WTC11 (cell line): ENCODE data around the gene STRIP1. TPM values are rescaled to one million over a fixed set of nuclear protein-coding genes. Genes with fewer than 3 reads are reported as not detected.

Source experiments
- ATAC-seq: fragments of 200-7000 bp; cut with Tn5 transposase; 2 replicates; pipeline ENCODE4 v1.10.0; 2021; ENCODE audit warnings: mild to moderate bottlenecking, moderate library complexity
- CTCF ChIA-PET: fragments of 300-600 bp; sonication (Branson Sonifier 250); formaldehyde crosslinking; loops from one replicate; lab custom pipeline; 2021; ENCODE audit warnings: antibody characterized with exemption; lab: Charles Lee
- POLR2A ChIA-PET: fragments of 350-600 bp; sonication (Branson Sonifier 250); formaldehyde crosslinking; loops from one replicate; lab custom pipeline; 2021; ENCODE audit warnings: antibody characterized with exemption; lab: Charles Lee
- DNase-seq: peaks from one replicate; pipeline ENCODE4 v3.0.0; 2021; ENCODE audit warnings: low spot score
- H3K27ac Mint-ChIP-seq: 2 replicates; pipeline ENCODE4 v1.8.0; 2021; ENCODE audit warnings: mixed read lengths
- H3K27me3 Mint-ChIP-seq: 2 replicates; pipeline ENCODE4 v1.8.0; 2021; ENCODE audit warnings: low read depth, mild to moderate bottlenecking, moderate library complexity, mixed read lengths
- H3K36me3 Mint-ChIP-seq: 2 replicates; pipeline ENCODE4 v1.8.0; 2021; ENCODE audit warnings: mixed read lengths
- H3K4me1 Mint-ChIP-seq: 2 replicates; pipeline ENCODE4 v1.8.0; 2022; ENCODE audit warnings: mixed read lengths
- H3K4me3 Mint-ChIP-seq: 2 replicates; pipeline ENCODE4 v1.8.0; 2021; ENCODE audit warnings: mild to moderate bottlenecking, moderate library complexity, mixed read lengths
- H3K9me3 Mint-ChIP-seq: 2 replicates; pipeline ENCODE4 v1.8.0; 2021; ENCODE audit warnings: mixed read lengths
- AR ChIP-seq: fragments of 250-450 bp; sonication (Bioruptor Pico); IDR thresholded peaks from 2 replicates; pipeline ENCODE4 v1.9.0; 2021; ENCODE audit warnings: mild to moderate bottlenecking
- CREM ChIP-seq: sonication (generic); formaldehyde crosslinking; IDR thresholded peaks from 2 replicates; pipeline ENCODE4 v1.8.1; 2022; ENCODE audit warnings: mild to moderate bottlenecking, missing genetic modification reagents, moderate library complexity
- E2F5 ChIP-seq: sonication (generic); formaldehyde crosslinking; IDR thresholded peaks from 2 replicates; pipeline ENCODE4 v1.8.1; 2022; ENCODE audit warnings: mild to moderate bottlenecking, moderate library complexity, missing genetic modification reagents
- ERG ChIP-seq: fragments of 250-450 bp; sonication (Bioruptor Pico); IDR thresholded peaks from 2 replicates; pipeline ENCODE4 v1.8.0; 2021; ENCODE audit warnings: mild to moderate bottlenecking
- ESRRA ChIP-seq: sonication (generic); formaldehyde crosslinking; IDR thresholded peaks from 2 replicates; pipeline ENCODE4 v1.8.1; 2022; ENCODE audit warnings: mild to moderate bottlenecking, missing genetic modification reagents, borderline replicate concordance
- FOXJ3 ChIP-seq: sonication (generic); formaldehyde crosslinking; IDR thresholded peaks from 2 replicates; pipeline ENCODE4 v1.9.0; 2021; ENCODE audit warnings: missing genetic modification reagents, mild to moderate bottlenecking, borderline replicate concordance
- FOXK1 ChIP-seq: sonication (generic); formaldehyde crosslinking; IDR thresholded peaks from 2 replicates; pipeline ENCODE4 v1.8.0; 2022; ENCODE audit warnings: mild to moderate bottlenecking, moderate library complexity, missing genetic modification reagents
- FOXP1 ChIP-seq: sonication (generic); formaldehyde crosslinking; IDR thresholded peaks from 2 replicates; pipeline ENCODE4 v1.8.0; 2022; ENCODE audit warnings: missing genetic modification reagents, mild to moderate bottlenecking, moderate library complexity, borderline replicate concordance
- GRHL2 ChIP-seq: fragments of 250-450 bp; sonication (Bioruptor Pico); IDR thresholded peaks from 2 replicates; pipeline ENCODE4 v1.8.0; 2022; ENCODE audit warnings: mild to moderate bottlenecking, moderate library complexity; ENCODE audit not compliant: insufficient replicate concordance, severe bottlenecking
- IRF1 ChIP-seq: sonication (generic); formaldehyde crosslinking; IDR thresholded peaks from 2 replicates; pipeline ENCODE4 v1.8.0; 2023; ENCODE audit warnings: missing genetic modification reagents
- JAZF1 ChIP-seq: fragments of 250-450 bp; sonication (Bioruptor Pico); IDR thresholded peaks from 2 replicates; pipeline ENCODE4 v1.9.0; 2021; ENCODE audit warnings: moderate library complexity, mild to moderate bottlenecking, inconsistent platforms
- NFYB ChIP-seq: sonication (generic); formaldehyde crosslinking; conservative IDR thresholded peaks from 2 replicates; pipeline ENCODE4 v1.8.0; 2022; ENCODE audit warnings: low read depth, missing genetic modification reagents
- NR2C2 ChIP-seq: sonication (generic); formaldehyde crosslinking; IDR thresholded peaks from 2 replicates; pipeline ENCODE4 v1.8.0; 2022; ENCODE audit warnings: mild to moderate bottlenecking, missing genetic modification reagents
- NR3C1 ChIP-seq: sonication (generic); formaldehyde crosslinking; conservative IDR thresholded peaks from 2 replicates; pipeline ENCODE4 v1.8.1; 2023; ENCODE audit warnings: low read depth, mild to moderate bottlenecking, missing genetic modification reagents
- RORB ChIP-seq: fragments of 250-450 bp; sonication (Bioruptor Pico); IDR thresholded peaks from 2 replicates; pipeline ENCODE4 v1.9.0; 2021; ENCODE audit warnings: mild to moderate bottlenecking
- STAT6 ChIP-seq: sonication (generic); formaldehyde crosslinking; conservative IDR thresholded peaks from 2 replicates; pipeline ENCODE4 v1.8.1; 2023; ENCODE audit warnings: mild to moderate bottlenecking, low read depth, missing genetic modification reagents, moderate library complexity
- TEAD4 ChIP-seq: sonication (generic); formaldehyde crosslinking; IDR thresholded peaks from 2 replicates; pipeline ENCODE4 v1.8.0; 2022; ENCODE audit warnings: mild to moderate bottlenecking, missing genetic modification reagents
- ZNF281 ChIP-seq: sonication (generic); formaldehyde crosslinking; IDR thresholded peaks from 2 replicates; pipeline ENCODE4 v1.8.0; 2023; ENCODE audit warnings: mild to moderate bottlenecking, missing genetic modification reagents
- ZNF416 ChIP-seq: fragments of 250-450 bp; sonication (Bioruptor Pico); IDR thresholded peaks from 2 replicates; pipeline ENCODE4 v1.9.0; 2021; ENCODE audit warnings: mild to moderate bottlenecking, inconsistent platforms
- ZNF423 ChIP-seq: fragments of 250-450 bp; sonication (Bioruptor Pico); IDR thresholded peaks from 2 replicates; pipeline ENCODE4 v2.1.2; 2022; ENCODE audit warnings: mild to moderate bottlenecking, moderate library complexity
- total RNA-seq: library from RNA; stranded (reverse); gene quantifications from 3 replicates; pipeline ENCODE4 v1.2.3, GENCODE V29; 2021

The STRIP1 gene
- total RNA-seq, 1 experiment from 2014 or later: 42.8 TPM

- POLR2A ChIA-PET: no interaction called here
- CTCF ChIA-PET: interaction anchor here (2.5 kb wide), 1 partner anchor 37 kb away, joined by 9 read pairs; the partner anchor contains the start of gene AHCYL1
- ATAC-seq (no peak), DNase-seq (no peak)
- H3K9me3 Mint-ChIP-seq: no peaks in the 10 kb centered on the region
- no peaks in the 10 kb centered on the region for H3K4me1 Mint-ChIP-seq
- H3K27me3 Mint-ChIP-seq: no peaks in the 10 kb centered on the region
- no peak for TF ChIP-seq FOXP1 (CRISPR knock-in tag)
- no peak for TF ChIP-seq NR2C2 (CRISPR knock-in tag)
- TF ChIP-seq STAT6 (CRISPR knock-in tag): no peak
- no peak for TF ChIP-seq CREM (CRISPR knock-in tag)
- no peak for TF ChIP-seq ZNF423 (CRISPR knock-in tag)
- no peak for TF ChIP-seq ESRRA (CRISPR knock-in tag)
- TF ChIP-seq IRF1 (CRISPR knock-in tag): no peak
- TF ChIP-seq RORB (CRISPR knock-in tag): no peak
- no peak for TF ChIP-seq TEAD4
- TF ChIP-seq AR: no peak
- H3K27ac Mint-ChIP-seq: no peak overlapping the region
- peaks cover 83% of the 10 kb centered on the region for H3K36me3 Mint-ChIP-seq
- H3K4me3 Mint-ChIP-seq: no peak overlapping the region
These were observed 13.1 kb upstream of the STRIP1 start for GRCh38 chr1:110021285-110021684.

- H3K4me3 Mint-ChIP-seq: no peak overlapping the region
- H3K36me3 Mint-ChIP-seq: peaks cover 52% of the 10 kb centered on the region
- H3K4me1 Mint-ChIP-seq: no peaks in the 10 kb centered on the region
- CTCF ChIA-PET: interaction anchor here (1.3 kb wide), 1 partner anchor 10 kb away, joined by 3 read pairs; the partner anchor contains the start of gene STRIP1
- DNase-seq: no peak
- H3K27me3 Mint-ChIP-seq: no peaks in the 10 kb centered on the region
- ATAC-seq: no peak
- peak overlapping the region; percentile 43 for H3K27ac Mint-ChIP-seq
- no peaks in the 10 kb centered on the region for H3K9me3 Mint-ChIP-seq
- POLR2A ChIA-PET: interaction anchor here (1.1 kb wide), 1 partner anchor 10 kb away, joined by 4 read pairs; no protein-coding TSS in a partner anchor
- TF ChIP-seq NFYB (CRISPR knock-in tag): no peak
- no peak for TF ChIP-seq FOXK1 (CRISPR knock-in tag)
- TF ChIP-seq FOXJ3 (CRISPR knock-in tag): no peak
- TF ChIP-seq NR2C2 (CRISPR knock-in tag): no peak
- TF ChIP-seq GRHL2 (CRISPR knock-in tag): no peak
- no peak for TF ChIP-seq NR3C1 (CRISPR knock-in tag)
- TF ChIP-seq E2F5: no peak
- no peak for TF ChIP-seq ZNF416
- no peak for TF ChIP-seq ERG (CRISPR knock-in tag)
- no peak for TF ChIP-seq ZNF281 (CRISPR knock-in tag)
- no peak for TF ChIP-seq JAZF1 (CRISPR knock-in tag)
These were observed 9.8 kb upstream of the STRIP1 start for GRCh38 chr1:110024613-110025012.
